ENCODE results near the gene COL1A1.

COL1A1 gene

DNA sequence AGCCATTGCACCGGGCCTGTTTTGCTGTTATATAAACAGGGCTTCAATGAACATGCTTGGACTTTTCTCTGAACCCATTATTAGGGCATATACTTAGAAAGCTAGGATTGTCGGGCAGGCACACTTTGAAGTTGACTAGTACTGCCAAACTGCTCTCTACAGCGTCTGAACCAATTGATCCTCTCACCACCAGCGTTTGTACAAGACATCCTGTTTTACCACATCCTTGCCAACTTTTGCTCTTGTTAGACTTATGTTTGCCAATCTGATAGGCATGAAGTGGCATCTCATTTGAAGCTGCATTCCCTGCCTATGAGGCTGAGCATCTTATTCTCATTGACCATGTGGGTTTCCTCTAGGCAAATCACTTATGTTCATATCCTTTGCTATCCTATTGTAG lies 43.5 kb downstream of the COL1A1 start:
- no peak for DNase-seq (ENCODE audit: low read depth in 1 of 2, low spot score in 1 of 2)

DNA sequence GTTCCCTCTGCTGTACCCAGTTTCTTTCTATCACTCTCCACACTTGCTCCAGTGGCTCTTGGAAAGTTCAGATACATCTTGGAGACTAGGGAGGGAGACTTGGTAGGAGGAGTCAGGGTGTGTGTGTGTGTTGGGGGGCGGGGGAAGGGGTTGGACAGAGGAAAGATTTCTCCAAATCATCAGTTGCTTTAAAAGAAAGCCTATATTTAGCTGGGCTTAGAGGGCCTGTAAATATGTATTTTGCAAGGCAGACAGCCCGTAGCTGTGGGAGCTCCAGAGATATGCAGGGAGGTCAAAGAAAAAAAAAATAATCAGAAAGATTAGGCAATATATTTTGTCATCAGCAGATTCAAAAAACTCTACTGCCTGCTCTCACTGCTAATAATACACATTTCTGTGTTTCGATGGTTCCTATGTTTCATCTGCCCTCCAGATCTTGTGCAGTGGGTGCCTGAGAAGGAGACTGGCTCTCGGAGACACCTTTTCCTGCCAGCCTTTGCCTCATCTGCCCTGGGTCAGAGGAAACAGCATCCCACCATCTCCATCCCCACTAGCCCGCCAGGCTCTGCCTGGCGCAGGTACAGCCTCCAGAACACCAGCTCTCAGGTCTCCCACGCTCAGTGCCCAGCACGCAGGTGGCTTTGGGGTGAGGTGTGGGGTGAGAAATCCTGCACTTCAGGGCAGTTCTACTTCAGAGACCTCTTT lies 46.2 kb downstream of the COL1A1 start:
- no peak for DNase-seq (ENCODE audit: low read depth in 1 of 2, low spot score in 1 of 2)

DNA sequence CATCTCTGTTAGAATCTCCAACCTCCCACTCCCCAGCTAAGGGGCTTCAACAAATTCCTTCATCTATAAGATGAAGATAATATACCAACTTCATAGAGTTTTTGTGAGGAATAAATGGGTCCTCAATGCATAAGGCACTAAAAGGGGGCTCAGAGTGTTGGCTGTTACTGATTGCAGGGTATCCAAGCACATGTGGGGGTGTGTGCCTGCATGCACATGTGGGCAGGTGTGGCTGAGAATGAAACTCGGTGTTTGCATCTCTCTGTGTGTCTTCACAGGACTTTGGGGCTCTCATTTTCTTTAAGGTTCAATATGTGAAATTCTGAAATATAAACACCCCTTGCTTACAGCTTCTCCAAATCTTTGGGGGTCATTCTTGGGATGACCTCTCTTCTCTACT lies 46.8 kb downstream of the COL1A1 start:
- no peak for DNase-seq (ENCODE audit: low read depth in 1 of 2, low spot score in 1 of 2)

DNA sequence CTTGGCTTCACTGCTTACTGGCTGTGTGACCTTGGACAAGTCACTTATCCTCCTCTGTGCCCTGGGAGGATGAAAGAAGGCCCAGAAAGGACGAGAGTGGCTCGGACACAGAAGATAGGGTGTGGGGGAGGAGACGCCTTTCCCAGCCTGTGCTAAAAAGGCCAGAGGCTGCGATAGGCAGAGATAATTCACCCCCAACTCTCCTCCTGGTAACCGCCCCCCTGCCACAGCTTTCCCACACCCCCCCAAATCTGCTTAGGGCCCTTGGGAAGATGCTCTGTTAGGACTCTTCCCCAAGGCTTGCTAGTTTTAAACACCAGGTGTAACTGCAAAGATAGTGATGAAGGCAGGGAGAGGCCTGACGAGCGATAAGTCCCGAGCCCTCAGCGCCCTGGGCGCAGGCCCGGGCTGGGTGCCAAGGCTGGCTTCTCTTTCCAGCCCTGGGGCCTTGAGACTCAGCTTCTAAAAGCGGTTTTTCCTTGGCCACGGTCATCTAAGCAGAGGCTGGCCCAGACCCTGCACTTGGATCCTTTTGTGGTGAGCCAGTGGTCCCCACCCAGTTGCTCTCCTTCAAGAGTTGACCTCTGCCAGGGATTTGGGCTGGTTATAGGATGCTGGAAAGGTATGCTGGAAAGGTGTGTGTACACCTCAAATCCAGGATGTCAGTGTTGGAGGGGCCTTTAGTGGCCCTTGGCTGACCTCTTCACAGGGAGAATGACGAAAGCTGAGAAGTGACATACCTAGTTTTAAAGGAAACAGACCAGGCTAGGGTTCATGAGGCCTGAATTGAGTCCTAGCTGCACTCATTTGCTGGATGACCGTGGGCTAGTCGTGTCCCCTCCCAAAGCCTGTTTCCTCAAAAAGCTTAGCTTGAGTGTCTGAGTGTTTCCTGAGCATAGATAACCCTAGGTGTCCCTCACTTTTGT lies 47.5 kb downstream of the COL1A1 start:
- no peak for DNase-seq (ENCODE audit: low read depth in 1 of 2, low spot score in 1 of 2)

DNA sequence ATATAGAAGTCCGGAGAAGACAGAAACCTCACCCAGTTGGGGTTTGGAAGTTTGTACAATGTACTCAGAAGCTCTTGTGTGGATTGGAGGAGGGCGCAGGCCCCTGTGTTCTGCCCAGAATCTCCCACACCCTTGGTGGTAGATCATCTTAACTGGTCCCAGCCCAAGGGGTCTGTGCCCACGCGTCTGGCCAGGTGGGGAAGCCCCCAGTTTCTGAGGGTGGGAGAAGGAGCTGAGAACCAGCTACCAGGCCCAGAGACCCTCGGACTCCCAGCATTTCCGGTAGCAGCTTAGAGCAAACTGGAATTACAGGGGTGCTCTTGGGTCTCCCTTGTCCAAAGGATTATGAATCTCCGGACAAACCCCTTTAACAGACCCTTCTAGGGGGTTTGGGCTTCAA lies 48.7 kb downstream of the COL1A1 start:
- DNase-seq (ENCODE audit: low read depth in 1 of 2, low spot score in 1 of 2), result no peak

DNA sequence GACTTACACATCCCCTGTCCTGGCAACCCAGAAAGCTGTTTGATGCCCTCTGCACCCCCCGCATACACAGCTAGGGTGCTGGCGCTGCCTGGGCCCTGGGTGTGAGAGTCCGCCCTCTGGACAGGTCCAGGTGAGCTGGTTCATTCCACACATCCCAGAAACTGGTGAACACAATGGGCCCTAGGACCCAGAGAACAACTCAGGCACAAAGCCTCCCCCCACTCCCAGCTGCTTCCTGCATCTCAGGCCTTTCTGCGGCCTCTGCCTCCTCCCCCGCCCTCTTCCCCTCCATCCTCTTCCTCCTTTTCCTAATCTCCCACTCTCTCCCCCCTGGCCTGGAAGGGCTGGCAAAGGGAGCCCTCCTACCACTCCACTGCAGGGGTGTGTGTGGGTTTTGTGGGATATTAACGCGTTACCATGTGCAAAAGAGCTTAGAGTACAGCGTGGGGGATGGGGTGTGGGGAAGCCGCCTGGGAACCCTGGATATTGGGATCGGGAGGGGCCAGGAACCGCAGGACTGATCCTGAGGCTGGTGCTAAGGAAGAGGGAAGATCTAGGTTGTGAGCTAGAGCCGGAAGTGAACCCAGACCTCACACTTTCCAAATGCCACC lies 49.4 kb downstream of the COL1A1 start:
- DNase-seq (ENCODE audit: low read depth in 1 of 2, low spot score in 1 of 2), result no peak

DNA sequence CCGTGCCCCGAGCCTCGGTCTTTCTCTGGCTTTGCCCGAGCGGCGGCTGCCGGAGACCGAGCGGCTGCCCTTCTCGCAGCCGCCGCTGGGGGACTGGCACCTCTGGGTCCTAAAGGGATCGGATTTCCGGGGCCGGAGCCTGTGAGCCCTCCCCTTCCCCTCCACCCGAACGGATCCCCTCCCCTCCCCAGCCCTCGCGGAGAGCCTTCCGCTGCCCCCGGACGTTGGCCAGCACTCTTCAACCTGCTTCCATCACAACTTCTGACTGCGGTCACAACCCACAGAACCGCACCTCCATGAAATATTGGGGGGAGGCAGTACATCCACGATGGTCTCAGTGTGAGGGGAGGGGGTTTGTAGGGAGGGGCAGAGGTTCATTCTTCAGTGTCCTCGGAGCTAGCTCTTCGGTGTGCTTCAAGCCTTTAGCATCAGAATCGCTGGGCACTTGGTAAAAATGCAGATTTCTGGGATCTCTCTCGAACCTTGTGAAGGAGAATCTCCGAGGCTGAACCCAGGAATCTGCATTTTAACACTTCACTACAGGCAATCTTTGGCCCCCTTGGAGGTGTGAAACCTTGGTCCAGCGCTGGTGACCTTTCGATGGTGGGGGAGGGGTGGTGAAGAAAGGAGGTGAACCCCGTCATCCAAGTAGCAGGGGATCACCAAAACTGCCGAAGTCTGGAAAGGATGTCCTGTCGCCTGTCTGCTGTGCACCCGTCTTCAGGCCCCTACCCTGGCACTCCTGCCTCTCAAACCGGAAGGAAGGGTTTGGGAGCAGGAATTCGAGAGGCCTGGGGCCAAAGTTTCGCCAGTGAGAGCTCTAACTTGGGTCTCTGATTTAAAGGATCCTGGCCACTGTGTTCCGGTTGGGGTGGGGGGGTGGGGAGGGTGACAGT lies 50.1 kb downstream of the COL1A1 start:
- DNase-seq (ENCODE audit: low read depth in 1 of 2, low spot score in 1 of 2), result peak; percentile 68 to 77

DNA sequence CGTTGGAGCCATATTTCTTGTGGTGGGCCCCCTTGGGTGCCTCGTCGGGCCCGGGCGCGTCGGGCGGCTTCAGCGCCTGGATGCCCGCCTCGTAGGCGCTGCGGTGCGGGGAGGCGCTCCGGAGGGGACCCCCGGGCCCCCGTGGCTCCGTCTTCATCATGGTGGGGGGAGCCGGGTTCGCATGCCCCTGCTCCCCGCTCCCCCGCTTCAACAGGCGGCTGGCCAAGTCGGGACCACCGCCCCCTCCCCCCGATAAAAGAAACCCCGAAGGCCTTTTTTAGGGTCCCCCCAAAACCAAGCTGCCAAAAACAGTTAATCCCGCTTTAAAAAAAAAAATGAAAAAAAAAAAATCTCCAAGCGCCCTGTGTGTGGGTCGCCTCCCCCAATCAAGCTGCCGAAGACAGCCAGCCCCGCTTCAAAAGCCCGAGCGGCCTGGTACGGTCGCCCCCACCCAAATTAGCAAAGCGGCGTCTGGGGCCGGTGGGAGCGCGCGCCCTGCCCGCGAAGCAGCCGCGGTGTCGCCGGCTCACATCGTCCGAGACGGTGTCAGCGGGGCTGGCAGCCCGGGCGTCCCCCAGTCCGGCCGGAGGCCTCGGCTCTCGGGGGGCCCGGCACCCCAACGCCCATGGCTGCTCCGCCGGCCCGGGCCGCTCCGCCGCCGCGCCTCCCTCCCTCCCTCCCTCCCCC lies 50.9 kb downstream of the COL1A1 start, which contains the start of gene PPP1R9B:
Gene PPP1R9B (minus strand): TSS at position 324 of the 687 bp plus-strand sequence. CDS start 164 bp downstream, at position 160.
- no peak for DNase-seq (ENCODE audit: low read depth in 1 of 2, low spot score in 1 of 2)

DNA sequence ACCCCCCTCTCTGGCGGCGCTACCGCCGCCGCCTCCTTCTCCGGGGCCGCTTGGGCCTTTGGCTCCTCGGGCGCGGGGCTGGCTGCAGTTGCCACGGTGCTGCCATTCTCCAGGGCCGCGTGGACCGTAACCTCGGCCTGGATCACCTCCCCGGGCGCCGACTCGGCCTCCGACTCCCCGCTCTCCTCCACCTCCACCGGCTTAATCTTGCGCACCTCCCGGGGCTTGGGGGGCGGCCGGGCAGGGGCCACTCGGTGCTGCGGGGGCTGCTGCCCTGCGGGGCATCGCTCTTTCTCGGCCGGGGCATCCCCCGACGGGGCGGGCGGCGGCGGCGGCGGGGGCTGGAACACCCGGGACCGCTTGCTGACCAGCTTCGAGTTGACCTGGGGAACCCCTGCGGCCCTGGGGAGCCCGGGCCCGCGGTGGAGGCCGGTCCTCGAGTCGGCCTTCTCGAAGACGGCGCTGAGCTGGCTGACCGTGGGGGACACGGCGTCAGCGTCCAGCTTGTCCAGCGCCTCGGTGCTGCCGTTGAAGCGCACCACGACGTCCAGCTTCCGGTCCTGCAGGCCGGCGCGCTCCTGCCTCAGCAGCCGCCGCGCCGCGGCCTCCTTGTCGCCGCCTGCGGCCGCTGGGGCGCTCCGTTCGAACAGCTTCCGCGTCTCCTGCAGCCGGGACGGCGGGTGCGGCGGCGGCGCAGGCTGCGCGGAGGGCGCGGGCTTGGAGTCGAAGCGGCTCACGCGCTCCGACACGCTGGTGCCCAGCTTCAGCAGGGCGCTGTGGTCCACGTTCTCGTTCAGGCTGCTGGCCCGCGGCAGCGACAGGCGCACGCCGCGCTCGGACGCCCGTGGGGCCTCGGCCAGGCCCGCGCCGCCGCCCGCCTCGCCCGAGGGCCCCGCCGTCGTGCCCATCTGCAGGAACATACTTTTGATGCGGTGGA lies 51.7 kb downstream of the COL1A1 start:
- peak in 1 of 2 donors; percentile 44 for DNase-seq (ENCODE audit: low read depth in 1 of 2, low spot score in 1 of 2)

DNA sequence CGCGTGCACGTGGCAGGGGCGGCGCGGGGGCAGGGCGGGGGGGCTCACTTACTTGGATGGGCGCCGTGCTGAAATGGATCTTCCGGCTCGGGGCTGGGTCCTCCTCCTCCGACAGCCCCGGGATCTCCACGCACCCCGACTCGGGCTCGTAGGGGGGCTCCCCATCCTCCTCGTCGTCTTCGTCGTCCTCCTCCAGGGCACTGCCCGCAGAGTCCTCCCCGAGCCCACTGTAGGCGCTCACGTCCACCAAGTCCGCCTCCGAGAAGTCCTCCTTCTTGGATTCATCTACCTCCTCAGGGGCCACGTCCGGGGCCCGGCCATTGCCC lies 52.4 kb downstream of the COL1A1 start:
- DNase-seq (ENCODE audit: low read depth in 1 of 2, low spot score in 1 of 2), result no peak

DNA sequence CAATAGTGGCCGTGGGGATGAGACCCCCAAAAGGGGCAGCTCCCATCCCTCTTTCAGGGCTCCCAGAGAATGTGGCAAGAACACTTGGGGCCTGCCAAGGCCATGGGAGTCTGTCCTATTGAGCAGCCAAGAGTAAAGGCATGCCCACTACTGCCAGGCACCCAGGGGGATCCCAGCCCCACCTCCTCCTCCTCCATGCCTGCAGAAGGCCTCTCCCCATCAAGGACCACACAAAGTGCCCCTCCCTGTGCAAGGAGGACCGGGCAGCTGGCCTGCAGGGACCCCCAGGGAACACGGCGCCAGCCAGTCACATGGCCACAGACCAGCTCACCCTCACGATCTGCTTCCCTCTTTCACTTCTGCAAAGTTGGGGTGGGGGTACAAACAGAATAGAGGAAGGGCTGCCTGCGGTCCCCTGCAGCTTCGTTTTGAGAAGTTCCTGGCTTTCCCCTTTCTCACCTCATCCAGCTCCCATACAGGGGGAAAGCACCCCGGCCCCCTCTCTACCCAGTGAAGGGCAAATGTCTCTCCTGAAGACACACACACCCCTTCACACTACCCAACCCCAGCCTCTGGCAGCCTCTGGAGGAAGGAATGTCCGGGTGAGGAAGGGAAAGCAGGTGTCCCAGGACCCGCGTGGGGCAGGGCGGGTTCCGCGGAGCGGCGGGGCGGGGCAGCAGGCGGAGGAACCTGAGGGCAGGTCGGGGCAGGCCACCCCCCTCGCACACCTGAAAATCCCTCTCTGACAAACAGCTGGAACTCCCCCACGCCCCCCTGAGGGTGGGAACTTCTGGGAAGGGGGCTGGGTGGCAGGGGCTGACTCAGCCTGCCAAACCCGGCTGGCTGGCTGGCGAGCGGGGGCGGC lies 53.0 kb downstream of the COL1A1 start:
- peak; percentile 53 to 80 for DNase-seq (ENCODE audit: low read depth in 1 of 2, low spot score in 1 of 2)

DNA sequence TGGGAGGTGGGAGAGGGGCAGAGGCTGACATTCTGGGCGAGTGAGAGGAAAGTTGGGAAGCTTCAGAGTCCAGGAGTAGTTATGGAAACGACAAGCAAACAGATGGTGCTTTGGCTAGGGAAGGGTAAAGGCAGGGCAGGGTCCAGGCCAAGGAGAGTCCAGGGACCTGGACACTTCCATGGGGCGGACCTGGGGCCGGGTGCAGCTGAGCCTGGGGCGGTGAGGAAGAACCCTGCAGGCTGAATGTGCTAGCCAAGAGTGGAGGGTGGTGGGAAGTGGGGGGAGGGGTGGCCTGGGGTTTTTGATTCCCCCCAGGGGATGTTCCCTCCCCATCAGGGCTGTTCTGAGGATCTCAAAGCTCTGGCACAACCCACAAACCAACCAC lies 53.6 kb downstream of the COL1A1 start:
- no peak for DNase-seq (ENCODE audit: low read depth in 1 of 2, low spot score in 1 of 2)

DNA sequence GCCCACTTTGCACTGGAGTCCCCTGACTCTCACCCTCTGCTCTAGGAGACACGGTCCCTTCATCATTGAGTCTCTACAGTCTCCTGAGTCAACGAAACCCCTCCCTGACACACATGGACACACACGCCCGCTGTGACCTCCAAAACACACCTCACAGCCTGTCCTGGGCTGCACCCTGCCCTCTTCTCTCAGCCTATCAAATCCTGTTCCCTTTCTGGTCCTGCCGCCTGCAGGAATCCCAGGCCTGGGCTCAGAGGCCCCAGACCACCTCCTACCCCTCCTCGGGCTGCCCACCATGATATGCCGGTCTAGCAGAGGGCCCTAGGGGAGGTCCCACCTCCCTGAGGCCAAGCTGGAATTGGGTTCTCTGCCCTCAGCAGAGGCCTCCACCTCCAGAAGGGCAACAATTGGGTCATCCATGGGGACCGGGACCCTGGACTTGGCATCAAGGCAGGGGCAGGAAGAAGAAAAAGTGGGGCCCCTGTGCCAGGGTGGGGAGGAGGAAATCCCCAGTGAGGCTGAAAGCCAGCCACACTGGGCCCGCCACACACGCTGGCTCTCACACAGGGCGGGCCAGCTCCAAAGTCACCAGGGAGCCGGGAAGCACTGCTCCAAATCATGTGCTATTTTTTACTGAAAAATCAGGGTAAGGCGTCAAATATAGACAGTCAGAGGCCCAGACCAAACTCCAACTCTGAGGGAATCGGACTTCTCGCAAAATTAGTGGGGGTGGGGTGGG lies 54.3 kb downstream of the COL1A1 start:
- DNase-seq (ENCODE audit: low read depth in 1 of 2, low spot score in 1 of 2), result no peak

DNA sequence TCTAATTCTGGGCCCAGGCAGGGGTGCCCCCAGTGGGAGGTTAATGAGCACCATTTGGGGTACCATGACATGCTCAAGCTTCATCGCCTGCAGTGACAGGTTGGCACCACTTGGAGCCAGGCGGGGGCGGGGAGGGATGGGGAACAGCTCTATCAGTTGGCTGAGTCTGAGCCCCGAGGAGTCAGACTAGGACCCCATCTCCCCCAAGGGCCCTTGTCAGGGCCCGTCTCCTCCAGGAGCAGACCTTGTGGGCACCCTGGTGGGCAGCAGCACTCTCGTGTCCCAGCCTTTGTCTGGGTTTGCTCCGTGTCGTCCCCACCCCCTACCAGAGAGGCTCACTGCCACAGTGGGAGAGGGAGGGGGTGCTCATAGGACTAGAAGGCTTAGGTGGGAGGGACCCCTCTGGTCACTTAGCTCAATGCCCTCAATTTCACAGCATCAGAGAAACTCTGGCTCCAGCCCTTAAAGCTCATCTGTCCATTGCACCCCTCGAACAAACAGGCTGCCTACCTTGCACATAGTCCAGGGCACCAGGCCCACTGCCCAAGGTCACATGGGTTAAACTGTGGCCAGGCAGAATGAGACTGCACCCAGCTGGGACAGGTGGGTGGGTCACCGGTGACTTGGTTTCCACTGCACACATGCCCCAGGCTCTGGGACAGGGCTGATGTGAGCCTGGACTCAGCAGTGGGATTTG lies 55.1 kb downstream of the COL1A1 start:
- DNase-seq (ENCODE audit: low read depth in 1 of 2, low spot score in 1 of 2), result no peak

DNA sequence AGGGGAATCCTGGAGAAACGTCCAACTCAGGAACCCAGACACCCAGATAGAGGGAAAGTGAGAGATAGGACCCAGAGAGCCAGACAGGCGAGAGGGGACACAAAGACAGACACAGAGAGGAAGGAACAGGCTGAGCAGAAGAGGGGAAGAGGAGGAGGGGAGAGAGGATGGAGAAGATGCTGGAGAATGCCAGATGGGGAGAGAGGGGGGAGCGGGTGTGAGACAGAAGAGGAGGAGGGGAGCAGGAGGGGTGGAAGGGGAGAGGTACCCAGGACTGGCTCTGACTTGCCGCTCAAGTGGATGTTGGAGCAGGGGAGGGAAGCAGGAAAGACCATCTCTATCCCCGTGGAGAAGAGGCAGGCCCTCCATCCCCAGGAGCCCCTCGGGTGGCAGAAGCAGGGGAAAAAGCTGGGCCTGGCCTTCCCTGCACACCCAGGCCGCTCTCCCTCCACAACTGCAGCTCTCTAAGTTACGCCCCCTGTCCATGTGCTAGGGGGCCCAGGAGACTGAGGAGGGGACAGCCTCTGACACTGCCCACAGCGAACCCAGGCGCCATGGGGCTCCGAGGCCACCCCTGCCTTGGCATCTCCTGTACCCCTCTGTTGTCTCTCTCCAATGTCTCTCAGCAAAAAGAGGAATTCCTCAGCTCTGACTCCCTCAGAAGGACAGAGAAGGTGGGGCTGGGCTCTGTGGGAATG lies 55.8 kb downstream of the COL1A1 start:
- DNase-seq (ENCODE audit: low read depth in 1 of 2, low spot score in 1 of 2), result no peak

DNA sequence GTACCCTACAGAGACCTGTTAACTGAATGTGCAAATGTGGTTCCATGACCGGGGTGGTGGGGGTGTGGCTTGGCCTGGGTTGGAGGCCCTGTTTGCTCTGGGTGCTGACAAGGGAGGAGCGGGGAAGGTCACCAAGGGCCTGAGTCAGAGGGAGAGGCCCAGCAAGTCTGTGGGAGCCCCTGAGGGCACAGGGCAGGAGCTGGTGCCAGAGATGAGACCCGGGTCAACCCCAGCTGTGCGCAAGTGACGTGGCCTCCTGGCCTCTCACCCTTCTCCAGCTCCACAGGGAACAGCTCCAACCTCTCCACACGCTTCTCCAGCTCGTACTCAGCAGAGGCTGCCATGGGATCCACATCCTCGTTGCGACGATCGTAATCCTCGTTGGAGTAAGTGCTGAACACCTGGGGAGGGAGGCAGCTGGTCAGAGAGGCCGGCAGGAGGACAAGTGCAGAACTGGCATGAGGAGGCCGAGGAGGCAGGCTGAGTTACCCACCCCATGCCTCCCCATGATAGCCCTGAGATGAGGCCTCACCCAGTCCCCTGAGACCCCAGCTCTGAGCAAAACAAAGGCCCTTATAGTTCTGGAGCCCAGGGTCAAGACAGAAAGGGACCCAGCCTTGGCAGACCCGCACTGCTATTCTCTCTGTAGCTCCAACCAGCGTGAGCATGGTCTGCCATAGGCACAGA lies 56.4 kb downstream of the COL1A1 start:
- no peak for DNase-seq (ENCODE audit: low read depth in 1 of 2, low spot score in 1 of 2)

Data from stimulated activated CD4-positive, alpha-beta T cell treated with anti-CD3 and anti-CD28 coated beads, Interleukin-15, amount 100 ng/mL, for 1 hour (primary cell).